Liver (tissue), 3 donors: ENCODE results near the gene MYH11.

Experiments used
- CTCF ChIP-seq: fragments of 150-350 bp; IDR thresholded peaks from 2 replicates; pipeline ENCODE4 v1.5.1; 2017; ENCODE audit warnings: improper control_type of control experiment, low read depth, low read length; ENCODE audit not compliant: missing input control
- FOXA1 ChIP-seq: IDR thresholded peaks from 2 replicates; pipeline ENCODE4 v1.6.1; 2016; ENCODE audit warnings: antibody characterized with exemption
- HNF4G ChIP-seq: IDR thresholded peaks from 2 replicates; pipeline ENCODE4 v1.6.1; 2016; ENCODE audit warnings: antibody characterized with exemption
- JUND ChIP-seq, 2 donors: IDR thresholded peaks; 2 replicates each; pipeline ENCODE4 v1.6.1; 2016; ENCODE audit warnings: antibody characterized with exemption in 2 of 2
- REST ChIP-seq: IDR thresholded peaks from 2 replicates; pipeline ENCODE4 v1.6.1; 2016; ENCODE audit warnings: antibody characterized with exemption, mild to moderate bottlenecking
- SP1 ChIP-seq: IDR thresholded peaks from 2 replicates; pipeline ENCODE4 v1.6.1; 2018; ENCODE audit warnings: antibody characterized with exemption, mild to moderate bottlenecking
- YY1 ChIP-seq: IDR thresholded peaks from 2 replicates; pipeline ENCODE4 v1.6.1; 2016; ENCODE audit warnings: antibody characterized with exemption, mild to moderate bottlenecking
- ZBTB33 ChIP-seq: IDR thresholded peaks from 2 replicates; pipeline ENCODE4 v1.6.1; 2016; ENCODE audit warnings: antibody characterized with exemption
- donor health status: healthy.
- donor health status: healthy.

GRCh38 chr16:15743657-15744056 lies 113.2 kb downstream of the MYH11 start:
- TF ChIP-seq CTCF (no peak), JUND (IDR thresholded peaks at IDR 0.05) (no peak), FOXA1 (no peak), ZBTB33 (no peak), HNF4G (no peak), REST (no peak), SP1 (no peak), YY1 (no peak)
